Tibial artery (tissue), 4 donors: Measurements from ENCODE around the gene SRCIN1.

Experiments used
- DNase-seq, 2 donors: peaks; one replicate each; pipeline ENCODE4 v3.0.0-alpha.2; 2019
- H3K27ac ChIP-seq, 2 donors: fragments of 200-600 bp; sonication (generic) in 1 of 2; 1 replicate in 1 of 2; 2 replicates in 1 of 2; pipeline ENCODE4 v1.5.1; 2018 to 2019; ENCODE audit warnings: mild to moderate bottlenecking in 1 of 2
- H3K27me3 ChIP-seq, 2 donors: fragments of 200-600 bp; sonication (generic) in 1 of 2; one replicate each; pipeline versions ENCODE4 v1.5.1 to v1.6.0; 2016 to 2019
- H3K36me3 ChIP-seq, 3 donors: fragments of 200-600 bp; sonication (generic) in 2 of 3; one replicate each; pipeline ENCODE4 v1.5.1; 2016 to 2019; ENCODE audit warnings: mild to moderate bottlenecking in 2 of 3
- H3K4me1 ChIP-seq, 4 donors: fragments of 200-600 bp; sonication (generic) in 2 of 4; 1 replicate in 3 of 4; 2 replicates in 1 of 4; pipeline ENCODE4 v1.5.1; 2016 to 2019
- H3K4me3 ChIP-seq, 2 donors: fragments of 200-600 bp; sonication (generic) in 1 of 2; 1 replicate in 1 of 2; 2 replicates in 1 of 2; pipeline ENCODE4 v1.5.1; 2018 to 2019; ENCODE audit warnings: mild to moderate bottlenecking in 2 of 2
- H3K9me3 ChIP-seq, 3 donors: fragments of 200-600 bp; sonication (generic) in 1 of 3; one replicate each; pipeline ENCODE4 v1.5.1; 2016 to 2019
- intact Hi-C: fragments of 100-400 bp; cut with DNase I; formaldehyde crosslinking; loops from one replicate; pipeline ENCODE4 v1.15.0; 2023; ENCODE audit warnings: low total_unique reads
- TF ChIP-seq, protein P1 (sequence below), 2 experiments: fragments of 200-600 bp in 1 of 2; fragments of 450-650 bp in 1 of 2; IDR thresholded peaks; one replicate each; pipeline ENCODE4 v1.5.1; 2017 to 2019; ENCODE audit warnings: antibody characterized with exemption in 2 of 2, mild to moderate bottlenecking in 1 of 2, moderate library complexity in 1 of 2

Gene SRCIN1

GRCh38 chr17:38594152-38594551 is 11.6 kb downstream of the SRCIN1 start:
- intact Hi-C loops, result no loop called here
- no peak overlapping the region for H3K4me3 ChIP-seq
- H3K36me3 ChIP-seq, result no peaks in the 10 kb centered on the region
- TF ChIP-seq, protein P1, sequence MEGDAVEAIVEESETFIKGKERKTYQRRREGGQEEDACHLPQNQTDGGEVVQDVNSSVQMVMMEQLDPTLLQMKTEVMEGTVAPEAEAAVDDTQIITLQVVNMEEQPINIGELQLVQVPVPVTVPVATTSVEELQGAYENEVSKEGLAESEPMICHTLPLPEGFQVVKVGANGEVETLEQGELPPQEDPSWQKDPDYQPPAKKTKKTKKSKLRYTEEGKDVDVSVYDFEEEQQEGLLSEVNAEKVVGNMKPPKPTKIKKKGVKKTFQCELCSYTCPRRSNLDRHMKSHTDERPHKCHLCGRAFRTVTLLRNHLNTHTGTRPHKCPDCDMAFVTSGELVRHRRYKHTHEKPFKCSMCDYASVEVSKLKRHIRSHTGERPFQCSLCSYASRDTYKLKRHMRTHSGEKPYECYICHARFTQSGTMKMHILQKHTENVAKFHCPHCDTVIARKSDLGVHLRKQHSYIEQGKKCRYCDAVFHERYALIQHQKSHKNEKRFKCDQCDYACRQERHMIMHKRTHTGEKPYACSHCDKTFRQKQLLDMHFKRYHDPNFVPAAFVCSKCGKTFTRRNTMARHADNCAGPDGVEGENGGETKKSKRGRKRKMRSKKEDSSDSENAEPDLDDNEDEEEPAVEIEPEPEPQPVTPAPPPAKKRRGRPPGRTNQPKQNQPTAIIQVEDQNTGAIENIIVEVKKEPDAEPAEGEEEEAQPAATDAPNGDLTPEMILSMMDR (IDR thresholded peaks at IDR 0.05), result no peak
- peaks cover 0 to 9% (median 0%) of the 10 kb centered on the region in 4 donors for H3K4me1 ChIP-seq
- DNase-seq, result no peak
- H3K9me3 ChIP-seq, result no peaks in the 10 kb centered on the region
- H3K27me3 ChIP-seq, result peaks cover 0 to 89% of the 10 kb centered on the region in 2 donors
- no peak overlapping the region for H3K27ac ChIP-seq

DNA sequence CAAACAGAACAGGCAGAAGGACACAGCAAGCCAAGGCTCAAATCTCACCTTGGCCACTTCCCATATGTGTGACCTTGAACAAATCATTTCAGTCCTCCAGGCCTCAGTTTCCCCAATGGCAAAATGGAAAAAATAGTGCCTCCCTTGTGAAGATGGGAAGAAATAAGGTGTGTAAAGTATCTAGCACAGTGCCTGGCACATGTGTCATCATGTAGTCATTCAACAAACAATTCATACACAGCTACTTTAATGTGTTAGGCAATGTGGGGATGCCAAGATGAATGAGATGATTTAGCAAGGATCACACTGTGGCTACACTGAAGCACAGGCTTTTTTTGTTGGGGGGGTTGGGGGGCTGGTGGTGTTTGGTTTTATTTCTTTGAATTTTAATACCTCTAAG is 13.3 kb downstream of the SRCIN1 start:
- Histone ChIP-seq H3K36me3 (no peaks in the 10 kb centered on the region), H3K27me3 (peaks cover 0 to 88% of the 10 kb centered on the region in 2 donors), H3K9me3 (no peaks in the 10 kb centered on the region), H3K4me1 (peaks cover 0 to 9% (median 0%) of the 10 kb centered on the region in 4 donors), H3K27ac (no peak overlapping the region), H3K4me3 (no peak overlapping the region)
- intact Hi-C loops, result no loop called here
- TF ChIP-seq, protein P1 (IDR thresholded peaks at IDR 0.05), result no peak
- DNase-seq, result no peak

- peaks cover 0 to 88% of the 10 kb centered on the region in 2 donors for H3K27me3 ChIP-seq
- no peak for DNase-seq
- no peak overlapping the region for H3K27ac ChIP-seq
These were observed 14.0 kb downstream of the SRCIN1 start for GRCh38 chr17:38591759-38592241.

DNA sequence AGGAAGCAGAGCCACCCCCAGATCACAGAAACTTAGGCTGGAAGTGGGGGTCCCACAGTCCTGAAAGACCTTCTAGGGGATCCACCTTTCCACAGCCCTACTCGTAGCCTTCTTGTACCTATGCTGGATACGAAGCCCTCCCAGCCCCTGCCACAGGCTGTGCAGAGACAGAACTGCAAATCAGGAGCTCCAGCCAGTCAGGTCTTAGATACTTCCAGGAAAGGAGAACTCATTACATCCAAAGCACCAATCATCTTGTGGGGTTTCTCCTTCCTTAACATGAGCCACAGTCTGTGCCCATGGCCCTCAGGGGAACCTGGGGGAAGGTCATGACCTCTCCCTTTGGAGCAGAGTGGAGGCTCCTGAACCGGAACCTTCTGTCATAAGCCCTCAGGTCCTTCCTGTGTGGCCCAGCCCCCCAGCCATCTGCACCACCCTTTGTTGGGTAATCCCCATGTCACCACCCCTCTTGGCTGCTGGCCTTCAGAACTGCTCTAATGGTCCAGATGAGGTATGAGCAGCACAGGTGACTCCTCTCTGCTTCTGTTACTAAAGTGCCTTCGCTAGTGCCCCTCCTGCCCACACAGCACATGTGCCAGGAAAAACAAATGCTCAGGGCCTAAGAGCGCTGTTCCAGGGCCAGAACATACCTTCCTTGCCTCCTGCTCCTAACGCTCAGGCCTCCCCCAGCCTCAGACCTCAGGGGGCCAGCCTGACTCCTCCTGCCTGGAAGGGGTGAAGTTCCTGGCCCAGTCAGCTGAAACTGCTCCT is 14.6 kb downstream of the SRCIN1 start:
- TF ChIP-seq, protein P1 (IDR thresholded peaks at IDR 0.05), result no peak
- Histone ChIP-seq H3K27me3 (peaks cover 0 to 90% of the 10 kb centered on the region in 2 donors), H3K4me1 (peaks cover 0 to 9% (median 0%) of the 10 kb centered on the region in 4 donors), H3K27ac (no peak overlapping the region), H3K4me3 (no peak overlapping the region), H3K9me3 (no peaks in the 10 kb centered on the region), H3K36me3 (no peaks in the 10 kb centered on the region)
- intact Hi-C loops, result no loop called here
- DNase-seq, result no peak

More at GRCh38 chr17:38591759-38592241, 14.0 kb downstream of the SRCIN1 start:
- Histone ChIP-seq H3K4me3 (no peak overlapping the region), H3K4me1 (peaks cover 0 to 9% (median 0%) of the 10 kb centered on the region in 4 donors), H3K36me3 (no peaks in the 10 kb centered on the region), H3K9me3 (no peaks in the 10 kb centered on the region)
- intact Hi-C loops, result no loop called here
- TF ChIP-seq, protein P1 (IDR thresholded peaks at IDR 0.05), result no peak

DNA sequence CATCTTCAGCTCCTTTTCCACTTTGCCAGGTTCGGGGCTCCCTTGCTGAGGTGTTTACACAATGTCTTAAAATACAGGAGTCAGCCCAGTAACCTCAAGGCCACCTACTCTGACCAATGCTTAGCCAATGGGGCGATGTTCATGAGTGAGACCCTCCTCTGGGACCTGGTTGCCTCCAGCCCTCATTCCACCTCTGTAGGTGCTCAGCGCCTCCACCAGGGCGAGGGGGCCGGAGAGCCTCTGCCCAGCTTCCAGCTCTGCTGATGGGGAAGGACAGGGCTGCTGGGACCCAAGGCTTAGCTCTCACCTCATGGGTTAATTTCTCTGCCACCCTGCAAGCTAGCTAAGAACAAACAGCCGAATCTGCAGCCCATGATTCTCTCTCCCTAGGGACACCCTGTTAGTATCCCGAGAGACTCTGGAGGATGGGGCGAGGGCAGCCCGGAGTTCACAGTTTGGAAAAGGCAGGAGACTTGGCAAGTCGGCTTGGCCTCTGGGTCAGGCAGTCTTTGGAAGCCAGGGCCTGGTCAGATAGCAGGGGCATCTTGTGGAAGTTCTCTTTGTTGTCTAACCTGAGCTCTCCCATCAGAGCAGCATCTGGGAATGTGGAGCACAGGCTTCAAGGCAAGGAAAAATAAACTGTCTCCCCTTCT is 16.2 kb downstream of the SRCIN1 start:
- intact Hi-C loops, result no loop called here
- Histone ChIP-seq H3K27me3 (peaks cover 0 to 90% of the 10 kb centered on the region in 2 donors), H3K27ac (no peak overlapping the region), H3K36me3 (no peaks in the 10 kb centered on the region), H3K4me1 (peaks cover 0 to 17% (median 3%) of the 10 kb centered on the region in 4 donors), H3K9me3 (no peaks in the 10 kb centered on the region), H3K4me3 (no peak overlapping the region)
- TF ChIP-seq, protein P1 (IDR thresholded peaks at IDR 0.05), result no peak
- DNase-seq, result no peak
